Upper lobe of left lung (tissue), 4 donors: ENCODE results near the gene TMTC2.

Experiments
- CTCF ChIP-seq, 6 experiments: fragments of 450-650 bp in 4 of 6; fragments of 200-600 bp in 2 of 6; sonication (generic) in 2 of 6; IDR thresholded peaks; one replicate each; pipeline ENCODE4 v1.5.1; 2016 to 2019; ENCODE audit warnings: antibody characterized with exemption in 6 of 6
- EP300 ChIP-seq, 4 donors: sonication (generic); formaldehyde crosslinking; IDR thresholded peaks; one replicate each; pipeline ENCODE4 v1.5.1; 2017; ENCODE audit warnings: antibody characterized with exemption in 4 of 4, control low read depth in 2 of 4
- POLR2A ChIP-seq, 4 donors: fragments of 450-650 bp; IDR thresholded peaks; one replicate each; pipeline ENCODE4 v1.5.1; 2016 to 2017; ENCODE audit warnings: antibody characterized with exemption in 4 of 4, mild to moderate bottlenecking in 2 of 4
- POLR2AphosphoS5 ChIP-seq, 2 donors: sonication (generic); formaldehyde crosslinking; IDR thresholded peaks; one replicate each; pipeline ENCODE4 v1.5.1; 2017; ENCODE audit warnings: antibody characterized with exemption in 2 of 2

GRCh38 chr12:83005534-83006197, 319.0 kb downstream of the TMTC2 start:
- TF ChIP-seq CTCF (IDR thresholded peaks at IDR 0.05) (no peak), EP300 (IDR thresholded peaks at IDR 0.05) (no peak), POLR2A (IDR thresholded peaks at IDR 0.05) (no peak), POLR2AphosphoS5 (IDR thresholded peaks at IDR 0.05) (no peak)
